Measurements from ENCODE around the gene RNASE12.
"Not testable (repeated sequence)": the region's sequence is repeated elsewhere in the genome, so short reads cannot be mapped to it uniquely, and the experiment has no call there.

The RNASE12 gene

DNA sequence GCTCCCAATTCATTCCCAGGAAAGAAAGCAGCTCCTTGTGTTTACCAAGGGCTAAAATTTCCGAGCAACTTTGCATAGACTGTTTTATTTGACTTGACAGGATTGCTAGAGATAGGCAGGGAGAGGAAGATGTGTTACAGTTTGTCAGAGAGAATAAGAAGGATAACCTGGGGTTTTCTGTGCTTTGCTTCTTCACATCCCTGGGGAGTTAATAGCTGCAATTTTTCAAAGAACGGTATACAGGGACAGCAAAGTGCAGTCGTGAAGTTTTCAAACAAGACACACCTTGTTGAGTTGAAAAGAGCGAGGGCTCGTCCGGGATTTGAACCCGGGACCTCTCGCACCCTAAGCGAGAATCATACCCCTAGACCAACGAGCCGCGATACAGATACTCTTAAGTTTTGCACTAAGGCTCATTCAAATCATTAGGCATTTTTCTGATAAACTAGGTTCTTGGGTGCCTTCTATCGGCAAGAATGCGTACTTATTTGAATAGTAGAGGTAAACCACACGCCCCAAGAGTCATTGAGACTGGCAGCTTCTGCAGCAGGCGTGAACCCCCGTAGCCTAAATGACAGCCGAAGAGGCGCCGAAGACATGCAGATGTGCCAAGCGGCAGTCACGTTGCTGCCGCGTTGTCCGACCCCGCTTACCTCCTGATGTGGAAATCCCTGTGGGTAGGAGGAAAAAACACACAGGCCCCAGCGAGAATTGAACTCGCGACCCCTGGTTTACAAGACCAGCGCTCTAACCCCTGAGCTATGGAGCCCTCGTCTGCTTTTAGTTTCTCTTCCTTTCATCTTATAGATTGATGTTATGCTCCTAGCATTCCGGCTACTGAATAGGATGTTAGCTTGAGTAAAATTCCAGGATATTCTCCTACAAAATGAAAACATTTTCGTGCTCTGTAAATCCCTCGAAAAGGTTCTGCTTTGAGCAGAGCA, 22.2 kb upstream of the RNASE12 start:
- peak; percentile 97 for DNase-seq

GRCh38 chr14:20612403-20612802, 21.2 kb upstream of the RNASE12 start:
- peak; percentile 38 for DNase-seq

- DNase-seq = no peak
These were observed 20.1 kb upstream of the RNASE12 start for GRCh38 chr14:20611277-20611676.

DNA sequence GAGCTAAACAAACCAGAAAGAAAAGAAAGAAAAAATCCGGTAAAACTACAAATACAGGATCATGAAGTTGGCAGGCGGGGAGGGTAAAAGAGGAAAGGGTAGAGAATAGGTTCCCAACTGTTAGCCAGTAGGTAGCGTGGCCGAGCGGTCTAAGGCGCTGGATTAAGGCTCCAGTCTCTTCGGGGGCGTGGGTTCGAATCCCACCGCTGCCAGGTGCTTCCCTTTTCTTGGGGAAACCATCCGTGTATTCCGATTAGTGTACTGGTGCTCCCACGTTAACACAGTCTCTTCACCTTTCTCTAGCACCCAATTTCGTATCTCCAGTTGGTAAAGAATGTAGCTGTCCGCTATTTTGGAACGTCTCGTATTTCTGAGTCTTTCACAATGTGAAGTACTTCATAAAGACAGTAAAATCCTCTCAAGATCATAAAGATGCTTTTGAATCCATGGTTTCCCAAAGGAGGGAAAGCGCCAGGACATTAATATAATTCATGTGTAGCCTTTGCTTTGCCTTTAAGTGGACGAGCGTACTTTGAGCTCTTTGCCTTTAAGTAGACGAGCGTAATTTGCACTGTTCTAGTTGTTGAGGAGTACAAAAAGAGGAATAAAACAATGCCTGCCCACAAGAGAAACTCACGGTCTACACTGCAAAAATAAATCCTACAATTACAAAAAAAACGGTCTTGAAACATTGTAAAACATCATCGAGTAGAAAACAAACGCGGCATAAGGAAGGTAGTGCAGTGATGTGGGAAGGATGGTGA, 19.0 kb upstream of the RNASE12 start:
- DNase-seq = peak; percentile 92

DNA sequence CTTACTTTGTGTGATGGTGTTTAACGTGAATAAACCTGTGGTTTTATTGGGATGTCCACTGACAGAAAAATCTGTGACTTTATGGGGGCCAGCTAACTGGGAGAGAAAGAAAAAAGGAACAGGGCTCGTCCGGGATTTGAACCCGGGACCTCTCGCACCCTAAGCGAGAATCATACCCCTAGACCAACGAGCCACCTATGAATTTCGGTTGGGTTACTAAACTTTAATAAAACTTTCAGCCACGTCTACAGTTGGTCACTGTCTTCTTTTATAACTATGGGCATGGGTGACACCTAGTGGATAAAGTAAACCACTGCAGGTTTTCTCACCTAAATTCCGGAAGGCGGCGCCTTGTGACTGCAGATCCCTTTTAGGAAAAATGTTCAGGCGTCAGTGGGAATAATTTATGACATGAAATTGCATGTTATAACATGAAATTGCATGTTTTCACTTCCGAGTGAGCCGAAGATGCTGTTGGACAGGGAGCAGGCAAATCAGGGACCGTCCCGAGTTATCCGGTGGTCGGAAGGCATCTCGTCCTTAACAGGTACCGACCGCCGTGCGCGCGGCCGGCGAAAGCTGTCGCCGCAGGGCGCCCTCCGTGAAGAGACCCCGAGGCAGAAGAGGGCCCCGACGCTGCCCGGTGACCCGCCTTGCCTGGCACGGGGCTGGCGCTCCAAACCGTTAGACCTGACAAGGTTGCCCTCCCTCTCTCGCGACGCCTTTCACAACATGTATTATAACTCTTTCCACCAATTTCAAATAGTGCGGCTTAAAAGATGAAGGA, 18.2 kb upstream of the RNASE12 start:
- DNase-seq = peak; percentile 93

DNA sequence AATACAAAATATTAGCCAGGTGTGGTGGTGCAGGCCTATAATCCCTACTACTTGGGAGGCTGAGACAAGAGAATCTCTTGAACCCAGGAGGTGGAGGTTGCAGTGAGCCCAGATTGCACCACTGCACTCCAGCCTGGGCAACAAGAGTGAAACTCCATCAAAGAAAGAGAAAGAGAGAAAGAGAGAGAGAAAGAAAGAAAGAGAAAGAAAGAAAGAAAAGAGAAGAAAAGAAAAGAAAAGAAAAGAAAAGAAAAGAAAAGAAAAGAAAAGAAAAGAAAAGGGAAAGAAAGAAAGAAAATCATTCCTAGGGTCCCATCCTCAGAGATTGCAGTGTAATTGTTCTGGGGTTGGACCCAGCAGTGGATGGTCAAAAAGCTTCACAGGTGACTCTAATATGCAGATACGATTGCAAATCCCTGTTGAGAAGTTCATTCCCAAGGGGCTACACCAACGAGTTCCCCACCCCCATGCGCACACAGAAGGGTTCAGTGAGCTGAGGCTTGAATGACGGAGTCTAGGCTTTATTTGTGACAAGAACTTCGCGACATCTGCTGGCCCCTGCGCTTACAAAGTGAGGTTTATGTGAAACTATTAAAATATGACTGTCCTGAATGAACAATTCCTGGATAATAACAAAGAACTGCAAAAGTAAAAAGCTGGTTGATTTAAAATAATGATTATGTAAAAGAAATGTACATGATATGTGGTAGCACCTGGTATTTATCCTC, 17.4 kb upstream of the RNASE12 start:
- peak; percentile 43 for DNase-seq

DNA sequence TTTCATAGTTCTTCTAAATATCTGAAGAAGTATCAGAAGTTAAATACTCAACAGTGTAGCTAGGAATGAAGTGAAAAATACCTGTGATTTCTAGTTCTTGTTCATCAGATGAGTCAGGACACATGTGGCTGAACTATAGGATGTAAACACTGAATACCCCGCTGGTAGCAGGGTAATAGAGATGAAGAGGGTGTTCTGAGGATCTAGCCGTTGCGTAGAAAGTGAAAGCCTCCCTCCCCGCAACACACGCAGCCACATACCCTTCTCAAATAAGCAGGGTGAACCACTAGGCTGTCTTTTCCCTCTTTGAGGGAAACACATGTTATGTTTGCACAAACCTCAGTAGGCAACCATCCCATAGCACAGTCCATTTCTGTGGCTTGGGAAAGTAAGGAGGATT, 16.4 kb upstream of the RNASE12 start:
- no peak for DNase-seq

- no peak for DNase-seq
These were observed 15.7 kb upstream of the RNASE12 start for GRCh38 chr14:20606902-20607242.

GRCh38 chr14:20606190-20606901, 15.2 kb upstream of the RNASE12 start:
- DNase-seq = peak; percentile 73

- DNase-seq = no peak
These were observed 12.9 kb upstream of the RNASE12 start for GRCh38 chr14:20603813-20604690.

- DNase-seq = no peak
These were observed 11.4 kb upstream of the RNASE12 start for GRCh38 chr14:20602583-20602982.

DNA sequence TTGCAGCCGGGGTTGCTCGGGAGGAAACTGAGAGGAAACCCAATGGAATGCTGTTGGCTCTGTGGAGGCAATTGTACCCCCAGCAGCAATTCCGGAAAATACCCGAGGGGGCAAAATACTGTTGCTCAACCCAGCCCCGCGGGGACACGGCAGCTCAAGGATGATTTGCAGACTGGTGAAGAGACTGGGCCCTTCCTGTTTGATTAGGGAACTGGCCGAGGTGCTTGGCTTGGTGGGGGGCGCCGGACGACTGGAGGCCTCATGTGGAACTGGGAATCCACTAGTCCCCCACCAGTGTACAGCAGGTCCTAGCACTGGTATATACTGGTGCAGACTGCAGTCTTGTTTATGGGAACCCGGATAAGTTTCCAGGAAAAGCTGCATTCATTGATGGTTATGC, 10.3 kb upstream of the RNASE12 start:
- peak; percentile 11 for DNase-seq

DNA sequence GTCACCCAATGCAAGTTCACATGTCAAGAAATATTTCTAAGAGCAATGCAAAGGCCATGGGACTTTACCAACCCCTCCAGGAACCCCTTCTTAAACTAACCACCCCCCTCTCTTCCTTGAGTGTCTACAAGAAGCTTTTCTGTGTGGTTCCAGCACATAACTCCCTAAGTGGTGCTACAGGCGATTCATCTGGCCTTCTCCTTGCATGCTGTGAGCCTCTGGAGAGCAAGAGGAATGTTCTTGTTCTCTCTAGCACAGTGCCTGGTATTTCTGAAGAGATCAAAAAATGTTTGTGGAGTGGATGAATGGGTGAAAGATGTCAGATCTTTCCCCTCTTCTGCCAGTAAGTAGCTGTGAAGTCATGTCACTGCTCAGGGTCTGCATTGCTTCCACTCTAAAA, 5.9 kb upstream of the RNASE12 start:
- DNase-seq = no peak

GRCh38 chr14:20595726-20596125, 4.5 kb upstream of the RNASE12 start:
- DNase-seq = not testable (repeated sequence)

GRCh38 chr14:20592574-20592973, 1.4 kb upstream of the RNASE12 start:
- peak; percentile 26 for DNase-seq

- no peak for DNase-seq
These were observed 3.6 kb downstream of the RNASE12 start, which contains the start of gene RNASE11 for GRCh38 chr14:20587489-20588154. TSS of gene RNASE11 (minus strand) at chr14:20588001.

- DNase-seq = no peak
These were observed 7.3 kb downstream of the RNASE12 start for GRCh38 chr14:20583908-20584307.

GRCh38 chr14:20583142-20583541, 8.0 kb downstream of the RNASE12 start:
- no peak for DNase-seq

DNA sequence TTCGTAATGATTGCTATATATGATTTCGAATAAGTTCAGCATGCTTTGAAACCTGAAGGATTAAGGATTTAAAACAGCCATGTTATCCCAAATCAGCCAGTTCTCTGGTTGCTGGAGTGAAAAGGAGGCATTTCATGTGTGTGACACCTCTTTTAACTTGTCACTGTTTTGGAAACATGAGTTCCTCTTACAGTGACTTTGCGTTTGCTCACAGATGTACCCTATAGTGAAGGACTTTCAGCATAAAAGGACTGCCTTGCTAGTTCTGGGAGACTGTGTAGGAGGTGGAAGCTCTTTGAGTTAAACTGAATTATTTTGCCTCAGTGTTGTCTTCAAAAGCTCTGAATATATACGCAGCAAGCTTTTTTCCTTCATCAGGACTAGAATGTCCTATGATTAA, 10.9 kb downstream of the RNASE12 start:
- peak; percentile 39 for DNase-seq
